Stimulated activated CD4-positive, alpha-beta T cell treated with anti-CD3 and anti-CD28 coated beads, Interleukin-1b, Interleukin-23, amount 100 ng/mL, for 4 hours (primary cell): ENCODE data around the gene ZNF831.

Experiments
- DNase-seq, 2 donors: peaks; one replicate each; pipeline ENCODE4 v3.0.0-alpha.2; 2020; ENCODE audit warnings: low read depth in 2 of 2

The ZNF831 gene

GRCh38 chr20:59157531-59157930 lies 6.1 kb upstream of the ZNF831 start:
- DNase-seq: no peak

- no peak for DNase-seq
These were observed 5.6 kb upstream of the ZNF831 start for GRCh38 chr20:59157961-59158541.

GRCh38 chr20:59158673-59159072 lies 4.9 kb upstream of the ZNF831 start:
- DNase-seq: no peak

- DNase-seq: no peak
These were observed 4.5 kb upstream of the ZNF831 start for GRCh38 chr20:59159091-59159490.

GRCh38 chr20:59159493-59160376 lies 3.9 kb upstream of the ZNF831 start:
- no peak for DNase-seq

GRCh38 chr20:59160389-59161115 lies 3.1 kb upstream of the ZNF831 start:
- no peak for DNase-seq

GRCh38 chr20:59161721-59162120 lies 1.9 kb upstream of the ZNF831 start:
- no peak for DNase-seq

GRCh38 chr20:59164686-59165391 lies 1.2 kb downstream of the ZNF831 start:
- DNase-seq: no peak

GRCh38 chr20:59165396-59165795 lies 1.8 kb downstream of the ZNF831 start:
- DNase-seq: no peak

- DNase-seq: no peak
These were observed 2.5 kb downstream of the ZNF831 start for GRCh38 chr20:59165891-59166709.

GRCh38 chr20:59170406-59171349 lies 7.1 kb downstream of the ZNF831 start:
- no peak for DNase-seq

GRCh38 chr20:59171986-59172385 lies 8.4 kb downstream of the ZNF831 start:
- no peak for DNase-seq

- DNase-seq: no peak
These were observed 10.4 kb downstream of the ZNF831 start for GRCh38 chr20:59173938-59174491.

- no peak for DNase-seq
These were observed 11.4 kb downstream of the ZNF831 start for GRCh38 chr20:59175002-59175401.

- DNase-seq: no peak
These were observed 12.2 kb downstream of the ZNF831 start for GRCh38 chr20:59175861-59176260.

- no peak for DNase-seq
These were observed 13.2 kb downstream of the ZNF831 start for GRCh38 chr20:59176812-59177211.

GRCh38 chr20:59177266-59178250 lies 13.9 kb downstream of the ZNF831 start:
- peak in 1 of 2 donors; percentile 24 for DNase-seq

GRCh38 chr20:59178983-59179595 lies 15.5 kb downstream of the ZNF831 start:
- DNase-seq: no peak
